ENCODE results near the gene ZNF367.

- TF ChIP-seq CTCF (IDR thresholded peaks at IDR 0.05) = no peak
- TF ChIP-seq POLR2A (IDR thresholded peaks at IDR 0.05) = no peak
- no peak for TF ChIP-seq EP300 (IDR thresholded peaks at IDR 0.05)
- no peak for TF ChIP-seq POLR2AphosphoS5 (IDR thresholded peaks at IDR 0.05)
Measured at GRCh38 chr9:96395964-96396363, 22.2 kb downstream of the ZNF367 start.

All from suprapubic skin (tissue), 4 donors.